Hepatic stellate cell (primary cell): ENCODE measurements around the gene LTN1.
A peak's percentile ranks its signal among the peaks of the same experiment; 100 is the strongest.
"Not testable (repeated sequence)": the region's sequence is repeated elsewhere in the genome, so short reads cannot be mapped to it uniquely, and the experiment has no call there.

Experiments used
- DNase-seq: peaks from one replicate; pipeline ENCODE4 v3.0.0; 2011; ENCODE audit warnings: low spot score

The LTN1 gene, protein sequence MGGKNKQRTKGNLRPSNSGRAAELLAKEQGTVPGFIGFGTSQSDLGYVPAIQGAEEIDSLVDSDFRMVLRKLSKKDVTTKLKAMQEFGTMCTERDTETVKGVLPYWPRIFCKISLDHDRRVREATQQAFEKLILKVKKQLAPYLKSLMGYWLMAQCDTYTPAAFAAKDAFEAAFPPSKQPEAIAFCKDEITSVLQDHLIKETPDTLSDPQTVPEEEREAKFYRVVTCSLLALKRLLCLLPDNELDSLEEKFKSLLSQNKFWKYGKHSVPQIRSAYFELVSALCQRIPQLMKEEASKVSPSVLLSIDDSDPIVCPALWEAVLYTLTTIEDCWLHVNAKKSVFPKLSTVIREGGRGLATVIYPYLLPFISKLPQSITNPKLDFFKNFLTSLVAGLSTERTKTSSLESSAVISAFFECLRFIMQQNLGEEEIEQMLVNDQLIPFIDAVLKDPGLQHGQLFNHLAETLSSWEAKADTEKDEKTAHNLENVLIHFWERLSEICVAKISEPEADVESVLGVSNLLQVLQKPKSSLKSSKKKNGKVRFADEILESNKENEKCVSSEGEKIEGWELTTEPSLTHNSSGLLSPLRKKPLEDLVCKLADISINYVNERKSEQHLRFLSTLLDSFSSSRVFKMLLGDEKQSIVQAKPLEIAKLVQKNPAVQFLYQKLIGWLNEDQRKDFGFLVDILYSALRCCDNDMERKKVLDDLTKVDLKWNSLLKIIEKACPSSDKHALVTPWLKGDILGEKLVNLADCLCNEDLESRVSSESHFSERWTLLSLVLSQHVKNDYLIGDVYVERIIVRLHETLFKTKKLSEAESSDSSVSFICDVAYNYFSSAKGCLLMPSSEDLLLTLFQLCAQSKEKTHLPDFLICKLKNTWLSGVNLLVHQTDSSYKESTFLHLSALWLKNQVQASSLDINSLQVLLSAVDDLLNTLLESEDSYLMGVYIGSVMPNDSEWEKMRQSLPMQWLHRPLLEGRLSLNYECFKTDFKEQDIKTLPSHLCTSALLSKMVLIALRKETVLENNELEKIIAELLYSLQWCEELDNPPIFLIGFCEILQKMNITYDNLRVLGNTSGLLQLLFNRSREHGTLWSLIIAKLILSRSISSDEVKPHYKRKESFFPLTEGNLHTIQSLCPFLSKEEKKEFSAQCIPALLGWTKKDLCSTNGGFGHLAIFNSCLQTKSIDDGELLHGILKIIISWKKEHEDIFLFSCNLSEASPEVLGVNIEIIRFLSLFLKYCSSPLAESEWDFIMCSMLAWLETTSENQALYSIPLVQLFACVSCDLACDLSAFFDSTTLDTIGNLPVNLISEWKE (N-terminal part only)

DNA sequence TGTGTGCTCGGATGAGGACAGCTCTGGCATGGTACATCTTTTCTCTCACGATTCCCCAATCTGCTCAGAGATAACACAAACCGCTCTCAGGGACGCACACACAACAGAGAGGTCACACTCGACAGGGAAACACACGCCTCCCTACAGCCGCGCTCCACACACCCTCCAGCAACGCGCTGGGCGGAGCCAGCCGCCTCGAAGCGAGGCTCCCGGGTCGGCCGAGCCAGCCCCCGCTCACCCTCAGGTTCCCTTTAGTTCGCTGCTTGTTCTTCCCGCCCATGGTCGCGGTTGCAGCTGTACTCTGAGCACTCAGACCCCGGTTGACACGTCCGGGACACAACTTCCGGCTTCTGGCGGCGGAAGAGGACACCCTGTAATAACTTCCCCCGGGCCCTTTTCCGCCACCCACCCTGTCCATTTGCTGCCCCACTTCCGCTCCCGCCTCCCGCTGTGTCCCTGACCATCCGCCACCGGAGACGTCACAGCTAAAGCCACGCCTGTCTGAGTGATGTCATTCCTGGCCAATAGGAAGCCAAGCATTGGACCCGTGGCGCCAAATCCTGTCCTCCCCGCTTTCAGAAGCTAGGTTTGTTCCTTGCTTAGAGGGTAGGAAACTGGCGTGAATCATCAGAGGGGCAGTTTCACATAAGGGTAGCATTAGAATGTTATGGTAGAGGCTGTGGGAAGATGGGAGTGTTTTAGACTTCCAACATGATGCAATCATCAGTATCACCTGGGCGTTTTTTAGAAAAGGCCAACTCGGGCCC lies at the start of gene LTN1:
Gene LTN1 (minus strand): TSS at position 352 of the 767 bp plus-strand sequence. CDS start 72 bp downstream, at position 280.
- peak; percentile 97 for DNase-seq

DNA sequence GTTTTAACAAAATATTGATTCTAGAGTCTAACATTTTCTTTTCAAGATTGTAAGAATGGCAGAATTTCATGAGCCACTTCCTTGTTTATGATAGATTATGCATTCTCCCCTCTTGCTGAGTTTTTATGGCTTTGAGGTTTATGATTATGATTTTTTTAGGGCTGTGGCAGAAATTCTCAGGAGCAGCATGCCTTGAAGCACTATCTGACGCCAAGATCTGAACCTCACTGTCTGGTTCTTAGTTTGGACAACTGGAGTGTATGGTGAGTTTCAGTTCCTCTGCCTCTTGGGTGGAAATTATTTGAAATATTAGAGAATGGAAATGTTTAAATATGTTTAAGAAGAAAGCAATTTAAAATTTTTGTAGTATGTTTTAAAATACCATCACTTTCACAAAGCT lies 42.0 kb upstream of the LTN1 start:
- no peak for DNase-seq

DNA sequence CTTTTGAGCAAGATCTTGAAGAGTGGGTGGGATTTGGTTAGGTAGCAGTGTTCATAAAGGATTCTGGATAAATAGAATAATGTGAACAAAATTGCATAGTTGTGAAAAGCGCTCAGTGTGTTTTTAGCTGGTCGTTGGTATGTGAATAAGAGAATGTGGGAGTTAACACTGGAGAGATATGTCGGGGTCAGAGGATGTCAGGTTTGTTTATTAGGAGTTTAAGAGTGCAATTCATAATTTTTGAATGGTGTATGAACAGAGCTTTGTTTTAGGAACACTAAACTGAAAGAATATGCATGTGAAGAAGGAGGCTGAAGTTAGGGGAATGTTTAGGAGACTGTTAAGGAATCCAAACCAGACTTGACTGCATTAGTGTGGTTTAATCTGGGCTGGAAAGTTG lies 41.2 kb upstream of the LTN1 start:
- no peak for DNase-seq

DNA sequence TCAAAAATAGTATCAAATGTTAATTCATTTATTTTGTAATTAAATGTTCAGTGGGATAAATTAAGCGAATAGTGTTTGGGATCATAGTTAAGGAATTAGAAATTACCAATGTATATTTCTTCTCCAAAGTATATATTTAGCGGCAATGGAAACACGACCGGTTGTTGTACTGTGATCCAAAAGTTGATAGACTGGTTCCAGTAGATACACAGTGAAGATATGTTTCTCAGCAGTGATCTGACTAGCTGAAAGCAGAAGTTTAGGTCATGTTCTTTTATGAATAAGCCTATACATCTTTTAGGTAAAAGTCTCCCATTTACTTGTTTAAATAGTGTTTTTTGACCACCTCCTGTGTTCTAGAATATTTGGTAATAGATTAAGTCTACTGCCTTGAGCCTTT lies 40.6 kb upstream of the LTN1 start:
- no peak for DNase-seq

DNA sequence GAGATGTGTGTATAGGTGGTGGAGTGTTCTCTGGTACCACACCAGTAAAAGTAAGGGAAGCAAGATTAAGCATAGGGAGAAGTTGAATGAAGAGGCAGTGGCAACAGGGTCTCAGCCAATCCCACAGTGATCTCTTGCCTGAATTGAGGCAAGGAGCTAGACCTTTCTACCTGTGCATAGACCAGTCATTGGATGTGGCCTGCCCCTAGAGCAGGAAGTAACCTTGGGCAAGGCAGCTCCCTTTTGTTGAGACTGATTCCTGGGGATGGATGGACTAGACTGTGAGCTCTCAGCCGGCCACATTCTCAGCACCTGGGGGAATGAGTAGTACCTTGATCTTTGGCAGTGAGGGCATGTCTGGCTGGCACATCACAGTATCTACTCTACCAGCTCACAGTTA lies 38.2 kb upstream of the LTN1 start:
- DNase-seq = no peak

DNA sequence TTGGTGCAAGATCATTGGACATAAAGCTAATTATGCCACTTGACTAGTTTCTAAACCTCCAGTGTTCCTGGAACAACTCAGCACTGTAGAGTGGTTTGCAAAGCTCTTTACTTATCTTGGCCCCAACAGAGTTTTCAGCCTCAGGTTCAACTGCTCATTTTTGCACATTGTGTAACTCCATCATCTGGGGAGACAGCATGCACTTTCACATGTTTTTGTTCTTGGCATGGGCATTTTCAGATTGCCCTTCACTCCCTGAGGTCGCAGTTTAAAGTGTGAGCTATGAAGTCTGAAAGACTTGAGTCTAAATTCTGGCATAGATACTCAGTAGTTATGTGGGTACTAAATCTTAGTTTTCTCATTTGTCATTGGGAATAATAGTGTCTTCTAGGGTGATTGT lies 36.8 kb upstream of the LTN1 start:
- DNase-seq = no peak

DNA sequence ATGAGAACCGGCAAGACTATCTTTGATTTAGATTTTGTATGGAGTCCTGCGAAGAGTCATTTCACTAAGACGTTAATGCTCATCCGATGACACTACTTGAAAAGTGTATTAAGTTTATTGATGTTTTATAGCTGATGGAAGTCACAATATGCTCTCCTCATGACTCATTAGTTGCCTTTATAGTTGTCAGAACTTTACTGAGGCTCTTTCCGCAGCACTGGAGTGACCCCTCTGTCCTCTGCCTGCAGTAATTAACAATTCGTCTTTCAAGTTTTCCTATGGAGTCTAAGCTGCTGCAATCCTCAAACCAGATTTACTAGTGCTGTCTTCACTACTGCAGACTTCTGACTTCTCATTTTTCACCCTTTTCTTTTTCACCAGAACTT lies 32.6 kb upstream of the LTN1 start:
- DNase-seq = peak; percentile 27

DNA sequence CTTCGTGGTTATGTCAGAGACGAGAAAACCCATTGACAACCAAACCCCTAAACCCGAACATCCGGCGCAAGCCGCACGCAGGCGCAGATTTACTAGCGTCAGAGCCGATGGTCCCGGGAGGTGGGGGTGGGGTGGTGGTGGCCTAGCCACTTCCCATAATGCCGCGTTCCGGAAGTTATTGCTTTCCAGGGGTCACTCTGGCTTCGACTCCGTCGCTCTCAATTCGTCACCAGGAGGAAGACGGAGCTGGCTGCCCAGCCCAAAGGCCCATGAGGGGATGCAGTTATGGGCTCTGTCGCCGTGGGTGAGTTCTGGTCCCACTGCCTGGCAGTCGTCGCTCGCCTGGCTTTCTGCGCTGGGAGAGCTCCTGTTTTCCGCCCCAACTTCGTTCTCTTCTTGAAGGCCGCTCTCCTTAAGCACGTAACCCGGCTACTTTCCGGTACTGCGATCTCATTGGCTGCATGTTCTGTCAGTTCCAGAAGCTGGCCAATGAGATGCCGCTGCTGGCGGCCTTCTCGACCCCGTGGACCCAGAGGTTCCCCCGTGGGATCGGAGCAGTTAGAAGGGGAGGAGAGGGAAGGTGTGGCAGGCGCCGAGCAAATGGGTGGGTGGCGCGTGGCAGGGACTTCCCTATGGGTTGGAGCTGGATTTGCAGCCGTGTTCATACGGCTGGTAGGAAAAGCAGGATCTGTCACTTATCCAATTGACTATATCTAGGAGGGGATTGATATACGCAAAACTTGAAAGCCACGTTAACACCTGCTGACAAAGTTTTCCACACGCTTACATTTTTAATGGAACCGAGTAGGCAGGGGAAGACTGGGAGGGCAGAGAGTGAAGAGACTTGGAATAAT lies 32.0 kb upstream of the LTN1 start, which contains the start of gene USP16:
Gene USP16 (plus strand): TSS at position 195 of the 854 bp plus-strand sequence. CDS start 3,246 bp downstream, outside the sequence.
- DNase-seq = peak; percentile 100

DNA sequence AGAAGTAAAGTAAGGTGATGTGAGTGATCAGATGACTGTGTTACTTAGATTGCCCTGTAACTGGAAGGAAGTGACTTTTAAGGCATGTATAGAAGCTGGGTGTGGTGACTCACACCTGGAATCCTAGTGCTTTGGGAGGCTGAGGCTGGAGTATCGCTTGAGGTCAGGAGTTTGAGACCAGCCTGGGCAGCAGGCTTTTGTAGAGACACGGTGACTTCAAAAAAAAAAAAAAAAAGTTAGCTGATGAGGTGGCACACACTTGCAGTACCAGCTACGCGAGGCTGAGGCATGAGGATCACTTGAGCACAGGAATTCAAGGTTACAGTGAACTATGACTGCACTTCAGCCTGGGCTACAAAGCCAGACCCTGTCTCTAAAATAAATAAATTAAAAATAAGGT lies 29.5 kb upstream of the LTN1 start:
- DNase-seq = no peak

DNA sequence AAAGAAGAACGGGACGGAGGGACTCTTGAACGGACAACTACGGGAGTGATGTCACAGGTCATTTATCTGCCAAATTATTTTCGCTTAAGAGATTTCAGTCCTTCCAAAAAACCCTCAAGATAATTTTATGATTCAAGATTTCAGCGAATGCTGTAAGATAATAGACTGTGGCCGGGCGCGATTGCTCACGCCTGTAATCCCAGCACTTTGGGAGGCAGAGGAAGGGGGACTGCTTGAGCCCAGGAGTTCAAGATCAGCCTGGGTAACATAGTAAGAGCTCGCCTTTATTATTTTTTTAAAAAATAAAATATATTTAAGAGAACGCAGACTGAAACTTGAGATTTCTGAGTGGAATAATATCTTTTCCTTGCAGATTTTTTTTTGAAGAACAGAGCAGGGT lies 25.9 kb upstream of the LTN1 start:
- DNase-seq = no peak

DNA sequence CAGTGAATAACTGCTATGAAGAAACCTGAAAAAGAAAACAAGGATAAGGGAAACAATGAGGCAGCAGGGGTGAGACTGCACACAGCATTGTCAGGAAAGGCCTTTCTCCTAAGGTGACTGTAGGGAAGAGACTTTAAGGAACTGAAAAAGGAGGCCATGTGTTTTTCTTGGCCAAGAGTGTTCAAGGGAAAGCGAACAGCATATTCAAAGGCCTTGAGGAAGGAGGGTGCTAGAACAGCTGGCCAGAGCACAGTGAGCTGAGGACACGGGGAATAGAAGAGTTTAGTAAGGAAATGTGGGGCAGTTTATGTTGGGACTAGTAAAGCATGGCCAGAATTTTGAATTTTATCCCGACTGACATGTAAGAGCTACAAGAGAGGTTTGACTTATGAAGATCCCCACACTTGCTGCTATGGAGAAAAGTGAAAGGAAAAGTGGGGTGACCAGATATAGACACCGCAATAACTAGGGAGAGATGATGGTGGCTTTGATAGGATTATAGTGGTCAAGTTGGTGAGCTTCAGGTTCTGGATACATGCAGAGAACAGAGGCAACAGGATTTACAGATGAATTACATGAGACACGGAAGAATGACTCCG lies 25.1 kb upstream of the LTN1 start:
- DNase-seq = no peak

DNA sequence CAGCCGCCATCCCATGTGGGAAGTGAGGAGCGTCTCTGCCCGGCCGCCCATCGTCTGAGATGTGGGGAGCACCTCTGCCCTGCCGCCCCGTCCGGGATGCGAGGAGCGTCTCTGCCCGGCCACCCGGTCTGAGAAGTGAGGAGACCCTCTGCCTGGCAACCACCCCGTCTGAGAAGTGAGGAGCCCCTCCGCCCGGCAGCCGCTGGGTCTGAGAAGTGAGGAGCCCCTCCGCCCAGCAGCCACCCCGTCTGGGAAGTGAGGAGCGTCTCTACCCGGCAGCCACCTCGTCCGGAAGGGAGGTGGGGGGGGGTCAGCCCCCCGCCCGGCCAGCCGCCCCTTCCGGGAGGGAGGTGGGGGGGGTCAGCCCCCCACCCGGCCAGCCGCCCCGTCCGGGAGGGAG lies 18.6 kb upstream of the LTN1 start:
- not testable (repeated sequence) for DNase-seq

DNA sequence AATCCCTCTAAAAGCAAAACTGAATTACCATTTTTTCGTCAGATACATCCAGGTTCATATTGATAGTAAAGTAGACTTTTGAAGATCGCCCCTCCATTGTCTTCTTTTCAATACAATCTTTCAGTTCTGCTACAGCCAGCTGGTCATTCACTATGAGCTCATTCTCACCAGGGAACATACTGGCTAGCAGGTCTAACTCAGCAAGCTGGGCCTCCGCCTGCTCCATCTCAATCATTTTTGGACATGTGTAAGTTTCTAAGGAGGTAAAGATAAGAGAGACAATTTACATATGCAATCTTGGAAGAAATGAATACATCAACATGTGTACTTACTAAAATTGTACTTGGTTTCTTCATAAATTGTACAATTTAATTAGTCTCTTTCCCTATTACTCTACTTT lies 15.7 kb upstream of the LTN1 start:
- DNase-seq = no peak

DNA sequence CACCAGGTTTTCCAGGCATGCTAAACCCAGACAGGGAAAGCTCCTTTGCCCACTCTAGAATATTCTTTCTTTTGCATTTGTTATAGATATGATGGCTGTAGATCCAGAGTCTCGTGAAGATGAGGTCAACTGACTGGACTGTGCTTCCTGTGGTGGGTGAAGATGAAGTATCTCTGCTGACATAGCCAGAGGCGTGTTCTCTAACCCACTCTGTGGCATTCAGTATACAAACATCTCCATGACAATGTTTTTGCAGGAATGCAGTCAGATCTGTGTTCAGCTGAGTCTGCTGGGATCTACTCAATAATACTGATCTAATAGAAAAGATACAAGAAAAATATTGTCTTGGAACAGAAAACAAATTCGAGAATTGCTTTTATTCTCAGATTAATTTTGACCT lies 15.1 kb upstream of the LTN1 start:
- no peak for DNase-seq

DNA sequence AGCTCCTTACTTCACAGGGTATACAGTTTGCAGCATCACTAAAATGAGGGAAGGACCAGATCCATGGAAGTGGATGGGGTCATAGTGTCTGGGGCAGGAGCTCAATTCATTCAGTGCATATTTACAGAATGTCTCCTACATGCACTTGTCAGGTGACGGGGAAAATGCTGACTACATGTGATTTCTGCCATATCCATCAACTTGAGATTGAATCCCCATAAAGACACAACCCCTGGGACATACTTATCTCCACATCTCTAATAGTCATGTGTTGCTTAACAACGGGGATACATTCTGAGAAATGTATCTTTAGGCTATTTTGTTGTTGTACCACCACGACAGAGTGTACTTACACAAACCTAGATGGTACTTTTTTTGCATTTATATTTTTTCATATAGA lies 14.5 kb upstream of the LTN1 start:
- no peak for DNase-seq

DNA sequence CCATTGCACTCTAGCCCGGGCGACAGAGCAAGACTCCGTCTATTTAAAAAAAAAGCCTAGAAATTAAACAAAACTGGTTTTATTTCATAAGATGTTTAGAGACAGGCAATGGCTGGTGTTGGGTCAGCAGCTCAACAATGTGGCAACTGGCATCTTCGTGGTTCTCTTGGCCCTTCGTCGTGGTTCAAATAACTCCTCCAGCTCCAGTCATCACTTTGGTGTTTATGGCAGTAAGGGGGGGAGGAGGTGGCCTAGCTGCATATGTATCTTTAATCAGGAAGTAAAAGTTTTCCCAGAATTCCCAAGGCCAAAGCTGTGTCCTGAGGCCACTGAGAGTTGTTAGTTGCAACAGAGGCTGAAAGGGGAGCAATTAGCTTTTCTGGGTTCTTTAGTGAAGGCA lies 13.0 kb upstream of the LTN1 start:
- DNase-seq = no peak

DNA sequence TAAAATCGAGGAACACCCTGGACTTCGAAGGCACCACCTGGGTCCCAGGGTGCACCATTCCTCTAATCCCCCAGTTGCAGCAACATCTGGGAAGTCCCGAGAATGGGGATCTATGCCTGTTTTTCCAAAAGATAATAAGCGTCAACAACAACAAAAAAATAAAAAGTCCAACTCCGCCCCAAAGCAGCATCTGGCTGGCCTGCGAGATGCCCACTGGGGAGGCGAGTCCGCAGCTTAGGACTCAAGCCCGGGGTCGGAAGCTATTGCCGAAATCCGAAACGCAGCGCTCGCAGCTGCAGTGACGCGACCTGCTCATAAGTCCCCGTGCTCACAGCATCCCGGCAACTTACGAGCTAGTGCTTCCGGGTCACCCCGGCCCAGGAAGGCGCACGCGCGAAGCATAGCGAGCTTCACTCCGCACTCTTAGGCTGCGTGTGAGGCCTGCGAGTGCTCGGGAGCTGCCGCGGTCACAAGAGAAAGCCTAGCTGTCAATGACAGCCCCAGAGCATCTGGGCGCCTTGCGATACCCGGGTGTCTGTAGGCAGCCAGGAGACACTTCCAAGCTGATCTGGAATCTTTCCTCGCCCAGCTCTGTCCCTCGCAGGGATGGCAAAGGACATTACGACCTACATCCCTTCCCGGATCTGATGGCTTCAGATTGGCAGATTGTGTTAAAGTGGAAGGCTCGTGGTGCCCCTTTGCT lies 9.9 kb upstream of the LTN1 start:
- DNase-seq = peak; percentile 97

DNA sequence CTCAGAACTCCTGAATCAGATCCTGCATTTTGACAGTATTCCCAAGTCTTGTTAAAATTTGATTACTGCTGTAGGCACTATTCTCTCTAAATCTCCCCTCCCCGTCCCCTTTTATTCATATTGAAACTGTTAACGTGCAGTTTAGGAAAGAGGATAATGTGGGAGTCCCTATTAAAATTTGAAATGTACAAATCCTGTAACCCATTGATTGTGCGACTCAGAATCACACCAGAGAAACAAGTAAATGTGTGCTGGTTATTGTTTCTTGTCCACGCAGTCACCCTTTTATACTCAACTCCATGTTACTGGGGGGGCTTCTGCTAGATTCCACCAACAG lies 584 bp upstream of the LTN1 start:
- DNase-seq = no peak

DNA sequence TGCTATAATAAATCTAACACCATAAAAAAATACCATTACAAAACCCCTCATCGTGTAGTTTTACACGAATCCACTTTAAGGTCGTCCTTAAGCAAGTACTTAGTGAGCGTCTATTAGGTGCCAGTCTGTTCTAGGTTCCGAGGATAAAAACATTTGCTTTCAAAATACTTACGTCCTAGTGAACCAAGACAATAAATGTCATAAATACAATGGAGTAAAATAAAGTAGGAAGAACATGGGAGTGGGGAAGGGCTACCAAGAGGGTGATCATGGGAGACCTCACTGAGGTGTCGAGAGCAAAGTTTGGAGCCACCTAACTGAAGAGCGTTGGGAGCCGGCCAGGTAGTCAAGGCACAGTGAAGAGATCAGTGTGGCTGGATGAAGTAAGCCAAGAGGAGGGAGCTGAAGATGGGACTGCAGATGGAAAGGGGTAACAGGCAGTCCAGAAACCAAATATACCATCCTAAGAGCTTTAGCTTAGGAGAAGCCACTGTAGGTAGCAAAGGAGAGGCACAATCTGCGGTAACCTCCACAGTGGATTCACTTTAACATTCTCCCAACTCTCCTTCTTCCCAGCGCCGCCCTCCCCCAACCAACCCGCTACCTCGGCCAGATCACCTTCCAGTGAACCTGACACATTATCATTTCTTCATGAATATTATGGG lies 684 bp downstream of the LTN1 start:
- DNase-seq = no peak
